HG02852 (cell line): Measurements from ENCODE around the gene CA12.

ENCODE experiments used
- ATAC-seq: cut with Tn5 transposase; IDR thresholded peaks from one replicate; pipeline ENCODE4 v1.9.1; 2021; ENCODE audit warnings: mild to moderate bottlenecking, moderate library complexity; ENCODE audit not compliant: unreplicated experiment

The CA12 gene

DNA sequence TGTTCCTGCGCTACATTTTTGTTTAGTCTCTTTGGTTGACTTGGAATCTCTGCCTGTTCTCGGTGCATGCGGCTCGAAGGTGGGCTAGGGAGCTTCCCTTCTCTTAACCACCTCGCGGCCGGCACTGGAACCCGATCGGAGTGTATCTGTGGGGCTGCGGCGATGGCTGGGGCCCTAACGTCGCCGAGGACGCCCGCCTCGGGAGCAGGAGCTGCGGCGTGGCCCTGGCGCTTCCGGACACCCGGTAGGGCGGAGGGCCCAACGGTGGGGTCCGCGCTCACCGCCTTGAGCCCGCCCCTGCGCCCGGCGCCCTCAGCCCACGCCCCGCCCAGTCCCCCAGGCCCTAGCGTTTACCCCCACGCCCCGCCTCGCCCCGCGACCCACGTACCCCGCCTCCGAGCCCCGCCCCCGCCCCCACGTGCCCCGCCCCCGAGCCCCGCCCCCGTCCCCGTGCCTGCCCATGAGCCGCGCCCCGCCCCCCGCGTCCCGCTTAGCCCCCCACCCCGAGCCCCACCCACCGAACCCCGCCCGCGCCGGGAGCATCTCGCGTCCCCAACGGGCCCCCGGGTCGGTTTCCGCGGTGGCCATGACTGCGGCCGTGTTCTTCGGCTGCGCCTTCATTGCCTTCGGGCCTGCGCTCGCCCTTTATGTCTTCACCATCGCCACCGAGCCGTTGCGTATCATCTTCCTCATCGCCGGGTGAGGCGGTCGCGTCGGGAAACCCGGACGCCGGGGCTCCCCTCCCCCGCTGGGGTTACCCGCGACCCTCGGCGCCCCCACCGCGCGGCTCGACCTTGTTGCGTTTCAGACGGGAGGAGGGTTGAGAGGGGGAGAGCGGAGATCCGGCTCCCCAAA, 104.4 kb downstream of the CA12 start, which contains the start of gene APH1B:
TSS of gene APH1B (plus strand) at position 568 of the 855 bp plus-strand sequence. CDS start at position 587, 19 bp downstream.
- ATAC-seq: peak; percentile 76

DNA sequence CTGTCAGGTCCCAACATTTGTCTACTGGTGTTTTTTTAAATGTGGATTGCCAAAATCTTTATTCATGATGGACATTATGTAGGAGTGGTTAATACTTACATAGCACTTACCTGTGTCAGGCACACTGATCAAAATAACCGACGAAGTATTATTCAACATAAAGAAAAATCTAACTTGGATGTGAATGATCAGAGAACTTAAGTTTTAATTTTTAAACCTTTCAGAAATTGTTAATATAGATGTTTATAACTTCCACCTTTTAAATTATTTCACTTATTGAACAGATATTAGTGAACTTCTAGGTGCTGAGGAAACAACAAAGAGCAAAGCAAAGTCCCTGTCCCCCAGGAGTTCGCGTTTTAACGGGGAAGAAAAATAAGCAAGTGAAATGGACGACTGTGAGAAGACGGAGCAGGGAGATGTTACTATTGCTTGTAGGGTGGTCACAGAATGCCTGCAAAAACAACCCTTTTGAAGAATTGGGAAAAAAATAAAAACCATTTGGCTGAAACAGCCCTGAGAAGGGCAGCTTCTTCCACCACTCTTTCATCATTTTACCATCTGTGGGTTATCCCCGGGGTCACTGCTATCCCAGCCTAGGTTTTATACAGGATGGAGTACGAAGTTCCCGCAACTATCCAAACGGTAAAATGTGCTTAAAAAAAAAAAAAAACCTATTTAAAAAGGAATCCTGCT, 105.2 kb downstream of the CA12 start:
- ATAC-seq: peak; percentile 8

GRCh38 chr15:63274427-63274826, 107.2 kb downstream of the CA12 start:
- ATAC-seq: no peak
